Gastroesophageal sphincter (tissue), 3 donors: ENCODE data around the gene NCAPD2.

Experiments
- CTCF ChIP-seq, 4 experiments: fragments of 200-600 bp in 2 of 4; fragments of 450-650 bp in 2 of 4; sonication (generic) in 1 of 4; IDR thresholded peaks; one replicate each; pipeline ENCODE4 v1.5.1; 2017 to 2019; ENCODE audit warnings: antibody characterized with exemption in 4 of 4, mild to moderate bottlenecking in 2 of 4, moderate library complexity in 2 of 4
- EP300 ChIP-seq: sonication (generic); formaldehyde crosslinking; IDR thresholded peaks from one replicate; pipeline ENCODE4 v1.6.1; 2017; ENCODE audit warnings: antibody characterized with exemption, mild to moderate bottlenecking
- POLR2A ChIP-seq, 2 donors: fragments of 450-650 bp; IDR thresholded peaks; one replicate each; pipeline ENCODE4 v1.6.1; 2017; ENCODE audit warnings: antibody characterized with exemption in 2 of 2, mild to moderate bottlenecking in 2 of 2, moderate library complexity in 1 of 2
- POLR2AphosphoS5 ChIP-seq: sonication (generic); formaldehyde crosslinking; IDR thresholded peaks from one replicate; pipeline ENCODE4 v1.6.1; 2017; ENCODE audit warnings: antibody characterized with exemption

GRCh38 chr12:6444704-6445688 is 48.9 kb upstream of the NCAPD2 start, which contains the start of gene CD27:
- TF ChIP-seq POLR2A (IDR thresholded peaks at IDR 0.05) (no peak), CTCF (IDR thresholded peaks at IDR 0.05) (no peak), EP300 (no peak), POLR2AphosphoS5 (no peak)
